Activated CD4-positive, alpha-beta T cell treated with anti-CD3 and anti-CD28 coated beads, Interleukin-2, amount 10 ng/mL, durations not matched to agents 24 days and 14 days (primary cell): ENCODE results near the gene ASB4. TPM values are rescaled to one million over a fixed set of nuclear protein-coding genes. Genes with fewer than 3 reads are reported as not detected.

Experiments used
- DNase-seq: peaks from one replicate; pipeline ENCODE4 v3.0.0; 2022
- H3K27ac Mint-ChIP-seq: one replicate; pipeline ENCODE4 v1.8.0; 2022; ENCODE audit warnings: mild to moderate bottlenecking, mixed read lengths
- H3K27me3 Mint-ChIP-seq: one replicate; pipeline ENCODE4 v1.8.0; 2022; ENCODE audit warnings: mixed read lengths
- H3K36me3 Mint-ChIP-seq: one replicate; pipeline ENCODE4 v1.8.0; 2022; ENCODE audit warnings: low read depth, mild to moderate bottlenecking, mixed read lengths
- H3K4me1 Mint-ChIP-seq: one replicate; pipeline ENCODE4 v1.8.0; 2021; ENCODE audit warnings: mixed read lengths
- H3K4me3 Mint-ChIP-seq: one replicate; pipeline ENCODE4 v1.8.0; 2022; ENCODE audit warnings: mild to moderate bottlenecking, moderate library complexity, mixed read lengths
- H3K9me3 Mint-ChIP-seq: one replicate; pipeline ENCODE4 v1.8.0; 2021; ENCODE audit warnings: mixed read lengths
- intact Hi-C: fragments of 100-400 bp; cut with micrococcal nuclease; formaldehyde crosslinking; loops from one replicate; pipeline ENCODE4 v1.15.1; 2023
- total RNA-seq: library from RNA; stranded (reverse); gene quantifications from 2 replicates; pipeline ENCODE4 v1.2.3, GENCODE V29; 2022

ASB4 gene
- total RNA-seq, 1 donor from 2014 or later, result not detected

GRCh38 chr7:95471071-95471470 is 14.7 kb upstream of the ASB4 start:
- Mint-ChIP-seq H3K4me3 (no peak overlapping the region), H3K9me3 (no peaks in the 10 kb centered on the region), H3K4me1 (peaks cover 7% of the 10 kb centered on the region), H3K27ac (no peak overlapping the region), H3K36me3 (no peaks in the 10 kb centered on the region), H3K27me3 (peaks cover 2% of the 10 kb centered on the region)
- intact Hi-C loops, result loop anchor here (10.0 kb wide), 3 partner anchors 76 to 276 kb away; partner anchors contain the start of gene PON3
- no peak for DNase-seq

GRCh38 chr7:95472581-95473161 is 13.1 kb upstream of the ASB4 start:
- H3K27ac Mint-ChIP-seq, result no peak overlapping the region

GRCh38 chr7:95473276-95473985 is 12.3 kb upstream of the ASB4 start:
- H3K27ac Mint-ChIP-seq, result no peak overlapping the region
- intact Hi-C loops, result loop anchor here (10.0 kb wide), 3 partner anchors 79 to 279 kb away; partner anchors contain the start of gene PON3
- H3K4me1 Mint-ChIP-seq, result peaks cover 7% of the 10 kb centered on the region
- H3K9me3 Mint-ChIP-seq, result no peaks in the 10 kb centered on the region
- no peak for DNase-seq
- peaks cover 5% of the 10 kb centered on the region for H3K27me3 Mint-ChIP-seq
- no peak overlapping the region for H3K4me3 Mint-ChIP-seq
- H3K36me3 Mint-ChIP-seq, result no peaks in the 10 kb centered on the region

More at GRCh38 chr7:95472581-95473161, 13.1 kb upstream of the ASB4 start:
- Mint-ChIP-seq H3K27me3 (peaks cover 3% of the 10 kb centered on the region), H3K9me3 (no peaks in the 10 kb centered on the region), H3K4me1 (peaks cover 7% of the 10 kb centered on the region), H3K36me3 (no peaks in the 10 kb centered on the region), H3K4me3 (no peak overlapping the region)
- intact Hi-C loops, result loop anchor here (10.0 kb wide), 3 partner anchors 78 to 278 kb away; partner anchors contain the start of gene PON3
- DNase-seq, result no peak

- Mint-ChIP-seq H3K4me3 (no peak overlapping the region), H3K4me1 (no peaks in the 10 kb centered on the region), H3K36me3 (no peaks in the 10 kb centered on the region), H3K27ac (no peak overlapping the region), H3K27me3 (peaks cover 5% of the 10 kb centered on the region), H3K9me3 (no peaks in the 10 kb centered on the region)
- no peak for DNase-seq
- intact Hi-C loops, result loop anchor here (2.0 to 10.0 kb wide), 4 partner anchors 81 to 1025 kb away; partner anchors contain the start of gene PON3
These were observed 9.5 kb upstream of the ASB4 start for GRCh38 chr7:95476072-95476847.

- H3K4me1 Mint-ChIP-seq, result no peaks in the 10 kb centered on the region
These were observed 8.7 kb upstream of the ASB4 start for GRCh38 chr7:95476904-95477594.

GRCh38 chr7:95478272-95479037 is 7.3 kb upstream of the ASB4 start:
- intact Hi-C loops, result loop anchor here (10.0 kb wide), 3 partner anchors 84 to 284 kb away; partner anchors contain the start of gene PON3
- Mint-ChIP-seq H3K4me3 (no peak overlapping the region), H3K27ac (no peak overlapping the region), H3K36me3 (no peaks in the 10 kb centered on the region), H3K27me3 (peaks cover 5% of the 10 kb centered on the region), H3K9me3 (no peaks in the 10 kb centered on the region), H3K4me1 (no peaks in the 10 kb centered on the region)
- DNase-seq, result no peak

More at GRCh38 chr7:95476904-95477594, 8.7 kb upstream of the ASB4 start:
- intact Hi-C loops, result loop anchor here (2.0 to 10.0 kb wide), 4 partner anchors 82 to 1026 kb away; partner anchors contain the start of gene PON3
- peak; percentile 83 for DNase-seq
- Mint-ChIP-seq H3K27me3 (peaks cover 5% of the 10 kb centered on the region), H3K9me3 (no peaks in the 10 kb centered on the region), H3K27ac (no peak overlapping the region), H3K4me3 (no peak overlapping the region), H3K36me3 (no peaks in the 10 kb centered on the region)

- Mint-ChIP-seq H3K27ac (no peak overlapping the region), H3K4me3 (no peak overlapping the region), H3K9me3 (no peaks in the 10 kb centered on the region), H3K4me1 (no peaks in the 10 kb centered on the region), H3K36me3 (no peaks in the 10 kb centered on the region), H3K27me3 (peaks cover 5% of the 10 kb centered on the region)
- intact Hi-C loops, result loop anchor here (10.0 kb wide), 3 partner anchors 85 to 285 kb away; partner anchors contain the start of gene PON3
- DNase-seq, result no peak
These were observed 5.6 kb upstream of the ASB4 start for GRCh38 chr7:95479992-95480624.

GRCh38 chr7:95481271-95482165 is 4.2 kb upstream of the ASB4 start:
- Mint-ChIP-seq H3K36me3 (no peaks in the 10 kb centered on the region), H3K27ac (no peak overlapping the region), H3K4me3 (no peak overlapping the region), H3K9me3 (no peaks in the 10 kb centered on the region), H3K4me1 (no peaks in the 10 kb centered on the region), H3K27me3 (peaks cover 8% of the 10 kb centered on the region)
- intact Hi-C loops, result no loop called here
- no peak for DNase-seq

- Mint-ChIP-seq H3K9me3 (no peaks in the 10 kb centered on the region), H3K36me3 (no peaks in the 10 kb centered on the region), H3K27ac (no peak overlapping the region), H3K27me3 (peaks cover 6% of the 10 kb centered on the region), H3K4me3 (no peak overlapping the region), H3K4me1 (no peaks in the 10 kb centered on the region)
- intact Hi-C loops, result no loop called here
- no peak for DNase-seq
These were observed 3.3 kb upstream of the ASB4 start for GRCh38 chr7:95482424-95482823.

GRCh38 chr7:95490231-95490762 is 4.6 kb downstream of the ASB4 start:
- Mint-ChIP-seq H3K4me3 (no peak overlapping the region), H3K36me3 (no peaks in the 10 kb centered on the region), H3K9me3 (no peaks in the 10 kb centered on the region), H3K27me3 (peaks cover 26% of the 10 kb centered on the region), H3K4me1 (no peaks in the 10 kb centered on the region), H3K27ac (no peak overlapping the region)
- DNase-seq, result no peak
- intact Hi-C loops, result no loop called here

- Mint-ChIP-seq H3K27me3 (peaks cover 24% of the 10 kb centered on the region), H3K9me3 (no peaks in the 10 kb centered on the region), H3K4me3 (no peak overlapping the region), H3K4me1 (no peaks in the 10 kb centered on the region), H3K27ac (no peak overlapping the region), H3K36me3 (no peaks in the 10 kb centered on the region)
- no peak for DNase-seq
- intact Hi-C loops, result no loop called here
These were observed 5.5 kb downstream of the ASB4 start for GRCh38 chr7:95491201-95491600.
